ENCODE measurements around the gene LHPP.

DNA sequence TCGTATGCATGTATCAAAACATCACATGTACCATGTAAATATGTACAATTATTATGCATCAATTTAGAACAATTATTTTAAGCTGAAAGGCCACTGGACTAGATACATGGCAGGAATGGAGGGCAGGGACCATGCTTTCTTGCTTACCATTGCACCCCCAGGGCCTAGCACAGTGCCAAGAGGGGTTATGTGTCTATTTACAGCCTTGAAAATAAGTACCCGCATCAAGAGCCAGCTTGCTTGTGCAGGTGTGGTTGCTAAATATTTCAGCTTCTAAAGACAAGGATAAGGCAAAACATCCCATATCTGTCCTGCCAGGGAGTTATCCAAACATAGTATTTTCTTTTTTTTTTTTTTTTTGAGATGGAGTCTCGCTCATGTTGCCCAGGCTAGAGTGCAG, 28.2 kb upstream of the LHPP start:
- TF ChIP-seq POLR2AphosphoS5 (IDR thresholded peaks at IDR 0.05) (no peak), EP300 (IDR thresholded peaks at IDR 0.05) (no peak), POLR2A (IDR thresholded peaks at IDR 0.05) (no peak)
- TF ChIP-seq, protein P1, sequence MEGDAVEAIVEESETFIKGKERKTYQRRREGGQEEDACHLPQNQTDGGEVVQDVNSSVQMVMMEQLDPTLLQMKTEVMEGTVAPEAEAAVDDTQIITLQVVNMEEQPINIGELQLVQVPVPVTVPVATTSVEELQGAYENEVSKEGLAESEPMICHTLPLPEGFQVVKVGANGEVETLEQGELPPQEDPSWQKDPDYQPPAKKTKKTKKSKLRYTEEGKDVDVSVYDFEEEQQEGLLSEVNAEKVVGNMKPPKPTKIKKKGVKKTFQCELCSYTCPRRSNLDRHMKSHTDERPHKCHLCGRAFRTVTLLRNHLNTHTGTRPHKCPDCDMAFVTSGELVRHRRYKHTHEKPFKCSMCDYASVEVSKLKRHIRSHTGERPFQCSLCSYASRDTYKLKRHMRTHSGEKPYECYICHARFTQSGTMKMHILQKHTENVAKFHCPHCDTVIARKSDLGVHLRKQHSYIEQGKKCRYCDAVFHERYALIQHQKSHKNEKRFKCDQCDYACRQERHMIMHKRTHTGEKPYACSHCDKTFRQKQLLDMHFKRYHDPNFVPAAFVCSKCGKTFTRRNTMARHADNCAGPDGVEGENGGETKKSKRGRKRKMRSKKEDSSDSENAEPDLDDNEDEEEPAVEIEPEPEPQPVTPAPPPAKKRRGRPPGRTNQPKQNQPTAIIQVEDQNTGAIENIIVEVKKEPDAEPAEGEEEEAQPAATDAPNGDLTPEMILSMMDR (IDR thresholded peaks at IDR 0.05), result no peak
